Neural cell (in vitro differentiated cells): ENCODE data around the gene OPA1.

ENCODE experiments used
- CTCF ChIP-seq: fragments of 450-650 bp; IDR thresholded peaks from 2 replicates; pipeline ENCODE4 v1.5.1; 2014; ENCODE audit warnings: antibody characterized with exemption, mild to moderate bottlenecking, moderate library complexity; ENCODE audit not compliant: poor library complexity, severe bottlenecking
- EP300 ChIP-seq: fragments of 450-650 bp; conservative IDR thresholded peaks from 2 replicates; pipeline ENCODE4 v1.6.1; 2014; ENCODE audit warnings: antibody characterized with exemption, mild to moderate bottlenecking, moderate library complexity; ENCODE audit not compliant: poor library complexity, severe bottlenecking
- MXI1 ChIP-seq: fragments of 450-650 bp; conservative IDR thresholded peaks from 2 replicates; pipeline ENCODE4 v1.6.1; 2014; ENCODE audit warnings: antibody characterized with exemption, mild to moderate bottlenecking; ENCODE audit not compliant: poor library complexity, severe bottlenecking
- POLR2AphosphoS5 ChIP-seq: IDR thresholded peaks from 2 replicates; pipeline ENCODE4 v1.6.1; 2012
- RAD21 ChIP-seq: fragments of 450-650 bp; conservative IDR thresholded peaks from 2 replicates; pipeline ENCODE4 v1.6.1; 2014; ENCODE audit warnings: antibody characterized with exemption, mild to moderate bottlenecking, moderate library complexity
- REST ChIP-seq: IDR thresholded peaks from 2 replicates; pipeline ENCODE4 v1.6.1; 2012; ENCODE audit warnings: borderline replicate concordance
- SMC3 ChIP-seq: fragments of 450-650 bp; conservative IDR thresholded peaks from 2 replicates; pipeline ENCODE4 v1.6.1; 2014; ENCODE audit warnings: antibody characterized with exemption, mild to moderate bottlenecking, moderate library complexity; ENCODE audit not compliant: poor library complexity

- no peak for TF ChIP-seq CTCF
- no peak for TF ChIP-seq SMC3
- TF ChIP-seq RAD21: no peak
- TF ChIP-seq POLR2AphosphoS5: no peak
- TF ChIP-seq MXI1: no peak
- no peak for TF ChIP-seq REST
- TF ChIP-seq EP300: no peak
Observed at GRCh38 chr3:193677734-193678133, 84.7 kb downstream of the OPA1 start.
